Left kidney (tissue), 8 donors: Measurements from ENCODE around the gene HNF1B. TPM values are rescaled to one million over a fixed set of nuclear protein-coding genes. Genes with fewer than 3 reads are reported as not detected.
"Not testable (repeated sequence)": the region's sequence is repeated elsewhere in the genome, so short reads cannot be mapped to it uniquely, and the experiment has no call there.

Experiments
- DNase-seq: peaks from one replicate; pipeline ENCODE4 v3.0.0-alpha.2; 2013
- long read RNA-seq, 8 donors: transcript quantifications; one replicate each; lab custom pipeline, GENCODE V29; 2026
- polyA plus RNA-seq: library from polyadenylated mRNA; unstranded; fragments of 120-200 nt; gene quantifications from one replicate; pipeline ENCODE4 v1.2.1, GENCODE V29; 2013; ENCODE audit not compliant: insufficient read length

HNF1B gene
- 114 TPM for polyA plus RNA-seq
- long read RNA-seq, donor 1, transcript HNF1B-205 (2 exons, 3,481 nt) = major isoform, 6 of 207 reads
- long read RNA-seq, donor 1, partial matches to known transcripts = 201 of 207 reads
- long read RNA-seq, donor 1, other reads (novel, unspliced or antisense) = 0 of 207 reads
- long read RNA-seq, donor 2, partial matches to known transcripts = 52 of 54 reads
- long read RNA-seq, donor 2, other reads (novel, unspliced or antisense) = 0 of 54 reads
- long read RNA-seq, donor 3, partial matches to known transcripts = 33 of 35 reads
- long read RNA-seq, donor 3, other reads (novel, unspliced or antisense) = 0 of 35 reads
- long read RNA-seq, donor 4 = 0 reads
- long read RNA-seq, donor 5, partial matches to known transcripts = 77 of 85 reads
- long read RNA-seq, donor 5, other reads (novel, unspliced or antisense) = 0 of 85 reads
- long read RNA-seq, donor 6, partial matches to known transcripts = 122 of 124 reads
- long read RNA-seq, donor 6, other reads (novel, unspliced or antisense) = 0 of 124 reads
- long read RNA-seq, donor 7, partial matches to known transcripts = 117 of 125 reads
- long read RNA-seq, donor 7, other reads (novel, unspliced or antisense) = 0 of 125 reads
- long read RNA-seq, donor 8 = 0 reads

- peak; percentile 75 for DNase-seq
Measured at GRCh38 chr17:37744961-37745800, at the start of gene HNF1B. TSS of gene HNF1B (minus strand) at chr17:37745059. CDS start at chr17:37744884, 175 bp downstream.

DNA sequence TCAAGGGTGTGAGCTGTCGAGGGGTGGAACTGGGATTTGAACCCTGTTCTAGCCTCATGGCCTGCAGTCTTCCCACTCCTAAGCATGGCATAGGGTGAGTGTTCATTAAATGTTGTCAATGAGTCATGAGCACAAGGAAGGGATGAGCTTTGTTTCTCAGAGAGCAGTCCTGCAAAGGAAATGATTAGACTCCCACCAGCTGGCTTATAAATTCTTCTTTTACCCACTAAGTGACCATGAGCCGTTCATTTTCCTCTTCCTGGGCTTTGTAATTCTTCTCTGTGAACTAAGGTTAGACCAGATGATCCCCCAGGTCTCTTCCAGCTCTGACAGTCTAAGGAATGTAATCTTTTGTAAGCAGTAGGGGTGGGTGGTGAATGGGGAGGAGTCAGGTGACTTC, 47.9 kb upstream of the HNF1B start:
- DNase-seq = no peak

- DNase-seq = no peak
Measured at GRCh38 chr17:37791447-37792399, 46.9 kb upstream of the HNF1B start.

DNA sequence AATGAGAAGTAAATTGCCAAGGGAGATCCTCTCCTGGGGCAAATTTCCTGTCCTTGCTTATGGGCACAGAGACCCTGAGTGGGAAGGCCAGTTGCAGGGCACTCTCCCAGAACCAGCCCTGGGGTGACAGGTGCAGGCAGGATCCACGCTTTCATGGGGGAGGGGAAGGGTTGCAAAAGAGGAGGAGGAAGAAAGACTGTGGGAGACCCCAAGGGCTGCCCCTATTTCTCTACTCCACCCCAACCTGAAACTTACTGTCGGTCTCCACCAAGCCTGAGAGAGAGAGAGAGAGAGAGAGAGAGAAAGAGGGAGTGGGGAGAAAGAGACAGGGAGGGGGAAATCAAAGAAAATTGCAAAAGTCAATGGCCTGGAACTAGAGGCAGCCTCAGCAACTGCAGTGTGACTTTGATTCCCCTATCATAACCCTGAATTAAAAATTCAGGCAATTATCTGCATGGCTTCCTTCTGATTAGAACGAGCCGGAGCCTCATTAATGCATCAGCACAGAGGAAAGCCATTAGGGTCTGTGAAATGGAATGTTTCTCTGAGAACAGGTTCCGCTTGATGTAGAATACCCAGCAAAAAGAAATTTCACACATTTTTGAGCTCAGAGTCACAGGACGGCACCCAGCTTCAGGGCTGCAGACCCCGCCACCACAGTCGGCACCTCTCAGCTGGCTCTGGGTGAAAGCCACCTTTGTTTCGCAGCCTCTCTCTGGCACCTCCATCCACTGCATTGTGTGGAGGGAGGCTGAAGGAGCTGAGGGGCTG, 45.1 kb upstream of the HNF1B start:
- peak; percentile 72 for DNase-seq

GRCh38 chr17:37789021-37789565, 44.2 kb upstream of the HNF1B start:
- no peak for DNase-seq

DNA sequence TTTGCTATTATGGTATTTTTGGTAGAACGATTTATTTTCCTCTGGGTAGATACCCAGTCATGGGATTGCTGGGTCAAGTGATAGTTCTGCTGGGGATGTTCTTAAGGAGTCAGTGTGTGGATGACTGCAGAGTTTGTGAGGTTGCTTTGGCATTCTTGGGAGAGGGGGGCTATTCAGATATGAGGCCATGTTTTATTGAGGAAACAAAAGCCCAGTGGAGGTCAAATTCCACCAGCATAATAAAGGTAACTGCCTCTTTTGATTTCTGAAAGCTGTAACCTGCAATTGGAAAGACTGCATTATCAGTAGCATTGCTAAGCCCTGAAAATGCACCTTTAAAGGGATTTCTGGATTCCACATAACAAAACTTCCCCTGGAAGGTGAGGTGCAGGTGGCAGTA, 43.7 kb upstream of the HNF1B start:
- DNase-seq = no peak

- peak; percentile 68 for DNase-seq
Measured at GRCh38 chr17:37787055-37787757, 42.3 kb upstream of the HNF1B start.

GRCh38 chr17:37786481-37786880, 41.6 kb upstream of the HNF1B start:
- DNase-seq = no peak

DNA sequence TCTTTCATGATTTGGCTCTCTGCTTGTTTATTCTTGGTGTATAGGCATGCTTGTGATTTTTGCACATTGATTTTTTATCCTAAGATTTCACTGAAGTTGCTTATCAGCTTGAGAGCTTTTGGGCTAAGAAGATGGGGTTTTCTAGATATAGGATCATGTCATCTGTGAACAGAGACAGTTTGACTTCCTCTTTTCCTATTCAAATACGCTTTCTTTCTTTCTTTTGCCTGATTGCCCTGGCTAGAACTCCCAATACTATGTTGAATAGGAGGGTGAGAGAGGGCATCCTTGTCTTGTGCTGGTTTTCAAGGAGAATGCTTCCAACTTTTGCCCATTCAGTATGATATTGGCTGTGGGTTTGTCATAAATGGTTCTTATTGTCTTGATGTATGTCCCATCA, 37.6 kb upstream of the HNF1B start:
- not testable (repeated sequence) for DNase-seq

DNA sequence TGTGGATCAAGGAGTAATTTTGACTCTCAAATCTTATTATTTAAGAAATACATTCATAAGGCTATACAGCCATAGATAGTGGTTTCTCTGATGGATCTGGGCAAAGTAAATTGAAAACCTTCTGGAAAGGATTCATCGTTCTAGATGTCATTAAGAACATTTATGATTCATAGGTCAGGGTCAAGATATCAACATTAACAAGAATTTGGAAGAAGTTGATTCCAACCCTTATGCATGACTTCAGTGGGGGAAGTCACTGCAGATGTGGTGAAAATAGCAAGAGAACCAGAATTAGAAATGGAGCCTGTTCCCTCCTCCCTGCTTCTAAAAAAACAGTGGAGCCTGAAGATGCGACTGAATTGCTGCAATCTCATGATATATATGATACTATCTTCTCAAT, 36.6 kb upstream of the HNF1B start:
- no peak for DNase-seq

DNA sequence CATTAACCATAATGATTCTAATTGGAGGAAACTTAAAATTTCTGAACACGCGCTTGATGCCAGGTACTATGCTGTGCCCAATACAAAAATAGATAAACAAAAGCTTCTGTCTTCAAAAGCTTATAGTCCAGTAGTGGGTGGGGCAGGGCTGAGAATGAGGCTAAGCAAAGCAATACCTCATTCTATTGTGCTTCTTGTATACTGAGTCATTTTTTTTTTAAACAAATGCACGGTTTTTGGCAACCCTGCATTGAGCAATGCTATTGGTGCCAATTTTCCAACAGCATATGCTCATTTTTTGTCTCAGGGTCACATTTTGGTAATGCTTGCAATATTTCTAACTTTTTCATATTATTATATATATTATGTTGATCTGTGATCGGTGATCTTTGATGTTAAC, 34.7 kb upstream of the HNF1B start:
- DNase-seq = no peak

DNA sequence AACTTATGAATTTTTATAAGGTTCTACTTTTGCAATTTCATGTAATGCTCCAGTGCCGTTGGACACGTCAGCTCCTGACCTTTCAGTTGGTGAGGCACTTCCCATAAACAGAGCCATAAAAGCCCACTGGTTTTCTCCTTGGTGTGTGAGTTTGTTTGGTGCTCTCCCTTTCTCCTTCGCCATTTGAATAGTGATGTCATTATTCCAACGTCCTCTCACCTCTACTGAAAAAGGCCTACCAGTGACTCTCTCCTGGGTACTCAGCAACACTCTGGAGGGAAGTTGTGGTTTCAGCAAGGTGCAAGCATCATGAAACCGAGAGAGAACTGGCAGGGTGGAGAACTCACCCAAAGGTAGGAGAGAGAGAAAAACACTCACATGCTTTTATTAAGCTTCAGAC, 29.6 kb upstream of the HNF1B start:
- no peak for DNase-seq

- no peak for DNase-seq
Measured at GRCh38 chr17:37772982-37773381, 28.1 kb upstream of the HNF1B start.

GRCh38 chr17:37770631-37771518, 26.0 kb upstream of the HNF1B start:
- peak; percentile 57 for DNase-seq

GRCh38 chr17:37769050-37769449, 24.2 kb upstream of the HNF1B start:
- no peak for DNase-seq

- no peak for DNase-seq
Measured at GRCh38 chr17:37768438-37768837, 23.6 kb upstream of the HNF1B start.

- DNase-seq = no peak
Measured at GRCh38 chr17:37766971-37767370, 22.1 kb upstream of the HNF1B start.

- DNase-seq = no peak
Measured at GRCh38 chr17:37764383-37764782, 19.5 kb upstream of the HNF1B start.

DNA sequence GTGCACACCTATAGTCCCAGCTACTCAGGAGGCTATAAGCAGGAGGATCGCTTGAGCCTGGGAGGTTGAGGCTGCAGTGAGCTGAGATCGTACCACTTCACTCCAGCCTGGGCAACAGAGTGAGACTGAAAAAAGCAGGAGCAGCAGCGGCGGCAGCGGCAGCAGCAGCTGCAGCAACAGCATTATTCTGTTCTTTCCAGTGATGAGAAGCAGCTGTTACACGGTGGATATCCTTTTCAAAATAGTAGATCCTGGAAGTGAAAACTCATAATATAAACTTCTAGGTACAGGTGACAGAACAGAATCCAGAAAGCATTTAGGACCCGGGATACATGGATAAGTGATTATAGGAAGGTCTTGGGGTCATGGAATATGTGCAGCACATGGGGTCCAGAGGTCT, 17.8 kb upstream of the HNF1B start:
- DNase-seq = no peak
